Colonic mucosa (tissue), 4 donors: Measurements from ENCODE around the gene KIAA0232. TPM values are rescaled to one million over a fixed set of nuclear protein-coding genes. Genes with fewer than 3 reads are reported as not detected.

Experiments
- DNase-seq: peaks from one replicate; pipeline ENCODE4 v3.0.0-alpha.2; 2020
- H3K27ac ChIP-seq: fragments of 200-600 bp; one replicate; pipeline ENCODE4 v1.8.0; 2021
- H3K27me3 ChIP-seq: fragments of 200-600 bp; one replicate; pipeline ENCODE4 v1.8.0; 2021
- H3K36me3 ChIP-seq: fragments of 200-600 bp; one replicate; pipeline ENCODE4 v1.8.0; 2021
- H3K4me1 ChIP-seq: fragments of 200-600 bp; one replicate; pipeline ENCODE4 v1.8.0; 2021; ENCODE audit warnings: mild to moderate bottlenecking
- H3K4me3 ChIP-seq: fragments of 200-600 bp; one replicate; pipeline ENCODE4 v1.8.0; 2021
- H3K9ac ChIP-seq, 2 donors: one replicate each; pipeline ENCODE4 v1.7.0; 2013; ENCODE audit warnings: control low read depth in 2 of 2, low read depth in 2 of 2, low read length in 2 of 2
- H3K9me3 ChIP-seq: fragments of 200-600 bp; one replicate; pipeline ENCODE4 v1.8.0; 2021
- CTCF ChIP-seq: fragments of 200-600 bp; IDR thresholded peaks from one replicate; pipeline ENCODE4 v1.8.0; 2022; ENCODE audit warnings: antibody characterized with exemption, mild to moderate bottlenecking
- intact Hi-C: fragments of 100-400 bp; cut with DNase I; formaldehyde crosslinking; loops from one replicate; pipeline ENCODE4 v1.14.1; 2022
- total RNA-seq, 2 donors: library from RNA; stranded (reverse); fragmentation: NEBNext Ultra II Directional in 1 of 2; extraction: Animal tissue kit (Norgen Biotek cat#: 25700) in 1 of 2; gene quantifications; one replicate each; pipeline ENCODE4 v1.2.1, GENCODE V29; 2021
- donor health status: healthy.
- donor health status: DM: no; HTN: no; CAD: no.
- donor health status: DM: no; HTN: no; CAD: no.

Gene KIAA0232
- total RNA-seq, 2 donors from 2014 or later = 20.8 to 32.8 TPM

GRCh38 chr4:6915041-6916005 is 132.8 kb downstream of the KIAA0232 start:
- Histone ChIP-seq H3K27me3 (no peaks in the 10 kb centered on the region), H3K9ac (peak overlapping the region; percentile 45 to 65), H3K36me3 (no peaks in the 10 kb centered on the region), H3K9me3 (no peaks in the 10 kb centered on the region), H3K27ac (peak overlapping the region; percentile 87), H3K4me1 (peaks cover 30% of the 10 kb centered on the region), H3K4me3 (no peak overlapping the region)
- no peak for TF ChIP-seq CTCF
- DNase-seq = no peak
- intact Hi-C loops = no loop called here

- Histone ChIP-seq H3K4me1 (peaks cover 30% of the 10 kb centered on the region), H3K27me3 (no peaks in the 10 kb centered on the region), H3K9ac (peak overlapping the region; percentile 31 to 61), H3K36me3 (no peaks in the 10 kb centered on the region), H3K4me3 (no peak overlapping the region), H3K27ac (peak overlapping the region; percentile 87), H3K9me3 (no peaks in the 10 kb centered on the region)
- no peak for TF ChIP-seq CTCF
- no peak for DNase-seq
- intact Hi-C loops = no loop called here
Observed at GRCh38 chr4:6916069-6916586, 133.6 kb downstream of the KIAA0232 start.

GRCh38 chr4:6916587-6917460 is 134.3 kb downstream of the KIAA0232 start:
- no peak for TF ChIP-seq CTCF
- DNase-seq = peak; percentile 85
- Histone ChIP-seq H3K9ac (peak overlapping the region; percentile 31 to 61), H3K27ac (peak overlapping the region; percentile 87), H3K36me3 (no peaks in the 10 kb centered on the region), H3K9me3 (no peaks in the 10 kb centered on the region), H3K27me3 (no peaks in the 10 kb centered on the region), H3K4me3 (peak overlapping the region; percentile 3), H3K4me1 (peaks cover 30% of the 10 kb centered on the region)
- intact Hi-C loops = no loop called here

- Histone ChIP-seq H3K9ac (peak overlapping the region; percentile 31 to 61), H3K4me1 (peaks cover 30% of the 10 kb centered on the region)
- TF ChIP-seq CTCF = peak; percentile 61
Observed at GRCh38 chr4:6917461-6918271, 135.1 kb downstream of the KIAA0232 start.

More at GRCh38 chr4:6917461-6918271, 135.1 kb downstream of the KIAA0232 start:
- intact Hi-C loops = no loop called here
- Histone ChIP-seq H3K4me3 (peak overlapping the region; percentile 8), H3K36me3 (no peaks in the 10 kb centered on the region), H3K27me3 (no peaks in the 10 kb centered on the region), H3K9me3 (no peaks in the 10 kb centered on the region), H3K27ac (peak overlapping the region; percentile 87)
- peak; percentile 96 for DNase-seq
